ENCODE measurements around the gene CREB5.
"Not testable (repeated sequence)": the region's sequence is repeated elsewhere in the genome, so short reads cannot be mapped to it uniquely, and the experiment has no call there.

Gene CREB5

GRCh38 chr7:28390426-28390825, 21.9 kb upstream of the CREB5 start:
- DNase-seq (ENCODE audit: insufficient read length, low spot score) (no peak), FAIRE-seq (no peak)
- no peak for TF ChIP-seq POLR2A (IDR thresholded peaks at IDR 0.05; ENCODE audit: low read depth, low read length)

GRCh38 chr7:28392289-28392688, 20.0 kb upstream of the CREB5 start:
- no peak for FAIRE-seq

GRCh38 chr7:28395404-28395803, 16.9 kb upstream of the CREB5 start:
- no peak for FAIRE-seq

More at GRCh38 chr7:28392289-28392688, 20.0 kb upstream of the CREB5 start:
- TF ChIP-seq POLR2A (IDR thresholded peaks at IDR 0.05; ENCODE audit: low read depth, low read length), result no peak
- no peak for DNase-seq (ENCODE audit: insufficient read length, low spot score)

GRCh38 chr7:28395831-28396230, 16.5 kb upstream of the CREB5 start:
- DNase-seq (ENCODE audit: insufficient read length, low spot score) (no peak), FAIRE-seq (no peak)
- TF ChIP-seq POLR2A (IDR thresholded peaks at IDR 0.05; ENCODE audit: low read depth, low read length), result no peak

More at GRCh38 chr7:28395404-28395803, 16.9 kb upstream of the CREB5 start:
- DNase-seq (ENCODE audit: insufficient read length, low spot score), result no peak
- TF ChIP-seq POLR2A (IDR thresholded peaks at IDR 0.05; ENCODE audit: low read depth, low read length), result no peak

GRCh38 chr7:28397141-28397540, 15.2 kb upstream of the CREB5 start:
- no peak for TF ChIP-seq POLR2A (IDR thresholded peaks at IDR 0.05; ENCODE audit: low read depth, low read length)
- no peak for FAIRE-seq
- no peak for DNase-seq (ENCODE audit: insufficient read length, low spot score)

GRCh38 chr7:28400838-28401360, 11.4 kb upstream of the CREB5 start:
- DNase-seq (ENCODE audit: insufficient read length, low spot score), result no peak
- no peak for FAIRE-seq
- no peak for TF ChIP-seq POLR2A (IDR thresholded peaks at IDR 0.05; ENCODE audit: low read depth, low read length)

- not testable (repeated sequence) for DNase-seq (ENCODE audit: insufficient read length, low spot score); FAIRE-seq
Measured at GRCh38 chr7:28401567-28401966, 10.8 kb upstream of the CREB5 start.

GRCh38 chr7:28405662-28406061, 6.7 kb upstream of the CREB5 start:
- TF ChIP-seq POLR2A (IDR thresholded peaks at IDR 0.05; ENCODE audit: low read depth, low read length), result no peak
- FAIRE-seq, result no peak
- DNase-seq (ENCODE audit: insufficient read length, low spot score), result no peak

- FAIRE-seq, result no peak
- TF ChIP-seq POLR2A (IDR thresholded peaks at IDR 0.05; ENCODE audit: low read depth, low read length), result no peak
- no peak for DNase-seq (ENCODE audit: insufficient read length, low spot score)
Measured at GRCh38 chr7:28406192-28406591, 6.1 kb upstream of the CREB5 start.

GRCh38 chr7:28407651-28408050, 4.7 kb upstream of the CREB5 start:
- FAIRE-seq (no peak), DNase-seq (ENCODE audit: insufficient read length, low spot score) (no peak)
- no peak for TF ChIP-seq POLR2A (IDR thresholded peaks at IDR 0.05; ENCODE audit: low read depth, low read length)

GRCh38 chr7:28408105-28408959, 4.0 kb upstream of the CREB5 start:
- no peak for FAIRE-seq
- no peak for TF ChIP-seq POLR2A (IDR thresholded peaks at IDR 0.05; ENCODE audit: low read depth, low read length)
- DNase-seq (ENCODE audit: insufficient read length, low spot score), result no peak

GRCh38 chr7:28408960-28409715, 3.2 kb upstream of the CREB5 start:
- DNase-seq (ENCODE audit: insufficient read length, low spot score), result peak; percentile 95
- no peak for FAIRE-seq
- no peak for TF ChIP-seq POLR2A (IDR thresholded peaks at IDR 0.05; ENCODE audit: low read depth, low read length)

- FAIRE-seq (no peak), DNase-seq (ENCODE audit: insufficient read length, low spot score) (no peak)
- no peak for TF ChIP-seq POLR2A (IDR thresholded peaks at IDR 0.05; ENCODE audit: low read depth, low read length)
Measured at GRCh38 chr7:28409716-28410627, 2.3 kb upstream of the CREB5 start.
